H9 (cell line): ENCODE results near the gene KCNE4. TPM values are rescaled to one million over a fixed set of nuclear protein-coding genes. Genes with fewer than 3 reads are reported as not detected.

Source experiments
- DNase-seq: peaks from one replicate; pipeline ENCODE4 v3.0.0-alpha.2; 2017
- H2AFZ ChIP-seq: one replicate; pipeline ENCODE4 v1.6.1; 2013; ENCODE audit warnings: mild to moderate bottlenecking, low read length, control low read depth, moderate library complexity
- H2AK5ac ChIP-seq: 2 replicates; pipeline ENCODE4 v1.6.1; 2013; ENCODE audit warnings: low read length, control low read depth, mixed read lengths; ENCODE audit not compliant: insufficient read length
- H2BK120ac ChIP-seq: one replicate; pipeline ENCODE4 v1.6.1; 2013; ENCODE audit warnings: low read depth, mild to moderate bottlenecking, low read length, control low read depth, inconsistent platforms; ENCODE audit not compliant: poor library complexity, severe bottlenecking
- H2BK12ac ChIP-seq: 2 replicates; pipeline ENCODE4 v1.6.1; 2013; ENCODE audit warnings: low read length, control low read depth, mixed read lengths, low read depth; ENCODE audit not compliant: insufficient read length
- H2BK15ac ChIP-seq: 2 replicates; pipeline ENCODE4 v1.6.1; 2013; ENCODE audit warnings: low read depth, low read length, control low read depth
- H2BK20ac ChIP-seq: one replicate; pipeline ENCODE4 v1.6.1; 2013; ENCODE audit warnings: low read depth, mild to moderate bottlenecking, low read length, control low read depth, inconsistent platforms; ENCODE audit not compliant: poor library complexity, severe bottlenecking
- H2BK5ac ChIP-seq: 2 replicates; pipeline ENCODE4 v1.6.1; 2013; ENCODE audit warnings: low read length, control low read depth, mixed read lengths; ENCODE audit not compliant: insufficient read length
- H3K14ac ChIP-seq: 2 replicates; pipeline ENCODE4 v1.6.1; 2013; ENCODE audit warnings: low read length, control low read depth; ENCODE audit not compliant: insufficient read depth
- H3K18ac ChIP-seq: 2 replicates; pipeline ENCODE4 v1.6.1; 2013; ENCODE audit warnings: low read depth, mild to moderate bottlenecking, mixed read lengths, low read length, control low read depth; ENCODE audit not compliant: insufficient read length
- H3K23ac ChIP-seq: 2 replicates; pipeline ENCODE4 v1.6.1; 2013; ENCODE audit warnings: low read length, control low read depth, mixed read lengths, low read depth; ENCODE audit not compliant: insufficient read length
- H3K23me2 ChIP-seq: 2 replicates; pipeline ENCODE4 v1.6.1; 2013; ENCODE audit warnings: low read depth, mild to moderate bottlenecking, mixed read lengths, low read length, control low read depth; ENCODE audit not compliant: insufficient read length, poor library complexity, severe bottlenecking
- H3K27ac ChIP-seq: 2 replicates; pipeline ENCODE4 v1.5.1; 2013; ENCODE audit warnings: low read length, control low read depth, mixed read lengths, low read depth; ENCODE audit not compliant: insufficient read length
- H3K27me3 ChIP-seq: 2 replicates; pipeline ENCODE4 v1.6.1; 2013; ENCODE audit warnings: low read length, control low read depth, inconsistent platforms; ENCODE audit not compliant: insufficient read depth
- H3K4ac ChIP-seq: 2 replicates; pipeline ENCODE4 v1.6.1; 2013; ENCODE audit warnings: low read depth, mild to moderate bottlenecking, control low read depth, inconsistent platforms, low read length, moderate library complexity
- H3K4me1 ChIP-seq: 2 replicates; pipeline ENCODE4 v1.6.1; 2013; ENCODE audit warnings: low read length, control low read depth, inconsistent platforms; ENCODE audit not compliant: insufficient read depth
- H3K4me2 ChIP-seq: 2 replicates; pipeline ENCODE4 v1.6.1; 2013; ENCODE audit warnings: low read length, control low read depth, mixed read lengths; ENCODE audit not compliant: insufficient read length, insufficient read depth
- H3K56ac ChIP-seq: 2 replicates; pipeline ENCODE4 v1.6.1; 2013; ENCODE audit warnings: low read depth, mild to moderate bottlenecking, mixed read lengths, low read length, control low read depth; ENCODE audit not compliant: insufficient read length
- H3K79me1 ChIP-seq: 2 replicates; pipeline ENCODE4 v1.6.1; 2013; ENCODE audit warnings: low read depth, mild to moderate bottlenecking, moderate library complexity, low read length, control low read depth, inconsistent platforms; ENCODE audit not compliant: insufficient read depth, poor library complexity, severe bottlenecking
- H3K79me2 ChIP-seq: 2 replicates; pipeline ENCODE4 v1.6.1; 2013; ENCODE audit warnings: low read length, control low read depth, inconsistent platforms; ENCODE audit not compliant: insufficient read depth
- H3K9ac ChIP-seq: 2 replicates; pipeline ENCODE4 v1.6.1; 2013; ENCODE audit warnings: low read length, control low read depth, mixed read lengths; ENCODE audit not compliant: insufficient read length; ENCODE audit errors: extremely low read depth
- H3K9me3 ChIP-seq: one replicate; pipeline ENCODE4 v1.6.1; 2013; ENCODE audit warnings: low read depth, low read length, inconsistent platforms; ENCODE audit not compliant: control insufficient read depth
- H3T11ph ChIP-seq: one replicate; pipeline ENCODE4 v1.6.1; 2013; ENCODE audit warnings: mild to moderate bottlenecking, low read length, control low read depth, inconsistent platforms
- H4K20me1 ChIP-seq: one replicate; pipeline ENCODE4 v1.6.1; 2013; ENCODE audit not compliant: control insufficient read depth, insufficient read length, insufficient read depth
- H4K5ac ChIP-seq: 2 replicates; pipeline ENCODE4 v1.6.1; 2013; ENCODE audit warnings: low read depth, mild to moderate bottlenecking, mixed read lengths, low read length, control low read depth; ENCODE audit not compliant: insufficient read length
- H4K8ac ChIP-seq: replicated peaks from 2 replicates; pipeline ENCODE4 v1.6.1; 2013; ENCODE audit warnings: low read length, control low read depth, mixed read lengths, low read depth; ENCODE audit not compliant: insufficient read length
- H4K91ac ChIP-seq: 2 replicates; pipeline ENCODE4 v1.6.1; 2013; ENCODE audit warnings: low read depth, mild to moderate bottlenecking, moderate library complexity, mixed read lengths, low read length, control low read depth; ENCODE audit not compliant: insufficient read length
- H3K27ac Mint-ChIP-seq, 3 experiments: 2 replicates in 2 of 3; 3 replicates in 1 of 3; pipeline ENCODE4 v1.8.0; 2020 to 2021; ENCODE audit warnings: mixed read lengths in 3 of 3, mild to moderate bottlenecking in 1 of 3, moderate library complexity in 1 of 3
- H3K27me3 Mint-ChIP-seq: 2 replicates; pipeline ENCODE4 v1.8.0; 2021; ENCODE audit warnings: low read depth, mild to moderate bottlenecking, moderate library complexity, mixed read lengths
- H3K36me3 Mint-ChIP-seq, 3 experiments: 2 replicates in 2 of 3; 3 replicates in 1 of 3; pipeline ENCODE4 v1.8.0; 2020 to 2021; ENCODE audit warnings: low read depth in 3 of 3, mixed read lengths in 3 of 3; ENCODE audit not compliant: insufficient read depth in 1 of 3
- H3K4me1 Mint-ChIP-seq, 2 experiments: 2 replicates each; pipeline ENCODE4 v1.8.0; 2020; ENCODE audit warnings: mixed read lengths in 2 of 2
- H3K4me3 Mint-ChIP-seq, 2 experiments: 2 replicates in 1 of 2; 3 replicates in 1 of 2; pipeline ENCODE4 v1.8.0; 2020 to 2021; ENCODE audit warnings: mild to moderate bottlenecking in 2 of 2, mixed read lengths in 2 of 2, moderate library complexity in 1 of 2
- H3K9me3 Mint-ChIP-seq, 2 experiments: 2 replicates in 1 of 2; 3 replicates in 1 of 2; pipeline ENCODE4 v1.8.0; 2020; ENCODE audit warnings: mild to moderate bottlenecking in 2 of 2, mixed read lengths in 2 of 2, moderate library complexity in 1 of 2
- CTCF ChIP-seq: fragments of 200-600 bp; sonication (generic); conservative IDR thresholded peaks from 3 replicates; pipeline ENCODE4 v1.8.0; 2021; ENCODE audit warnings: antibody characterized with exemption, mild to moderate bottlenecking
- WGBS: extraction: QIAGEN DNeasy Blood & Tissue Kit; methylation state at CpG from one replicate; pipeline ENCODE4 v1.1.7; 2013; ENCODE audit warnings: missing lambda C conversion rate, low lambda C conversion rate, mixed read lengths; ENCODE audit not compliant: insufficient read length; ENCODE audit errors: extremely low coverage; 5-methylcytosine and 5-hydroxymethylcytosine counted together
- total RNA-seq: library from RNA; stranded (reverse); gene quantifications from 2 replicates; pipeline ENCODE4 v1.2.1, GENCODE V29; 2021

The KCNE4 gene
- total RNA-seq, 1 experiment from 2014 or later = 0.24 TPM

- H3K14ac ChIP-seq = no peak overlapping the region
- Mint-ChIP-seq H3K9me3 (no peaks in the 10 kb centered on the region), H3K27ac (0 out of 7 replicates have a peak overlapping the region, but pooled peaks of 1 of the 3 experiments have one; percentile 5), H3K4me1 (peaks cover 5 to 13% of the 10 kb centered on the region in 2 experiments), H3K4me3 (no peak overlapping the region), H3K27me3 (no peaks in the 10 kb centered on the region), H3K36me3 (no peaks in the 10 kb centered on the region; a peak in 1 of 7 replicates)
- no peak overlapping the region for H3K27ac ChIP-seq
- no CpG with 5 or more reads among the region's 7 CpGs for WGBS
- H2AK5ac ChIP-seq = no peak overlapping the region
- no peak overlapping the region for H4K91ac ChIP-seq
- H4K8ac ChIP-seq = no peak overlapping the region
- no peak overlapping the region for H3K18ac ChIP-seq
- DNase-seq = no peak
- no peak overlapping the region for H2BK120ac ChIP-seq
- peaks cover 2% of the 10 kb centered on the region; the same call in 1 of the 2 replicates for H3K4me1 ChIP-seq
- H3K4me2 ChIP-seq = no peak overlapping the region
- H3K4ac ChIP-seq = no peak overlapping the region
- no peaks in the 10 kb centered on the region for H3K27me3 ChIP-seq
- no peak overlapping the region for H2BK5ac ChIP-seq
- H2BK12ac ChIP-seq = no peak overlapping the region
- no peak overlapping the region for H3K56ac ChIP-seq
- H3K23ac ChIP-seq = no peak overlapping the region
- H3K79me1 ChIP-seq = no peaks in the 10 kb centered on the region
- H2BK15ac ChIP-seq = no peak overlapping the region
- no peaks in the 10 kb centered on the region for H4K20me1 ChIP-seq
- H3K23me2 ChIP-seq = no peaks in the 10 kb centered on the region
- no peaks in the 10 kb centered on the region for H3K79me2 ChIP-seq
- no peaks in the 10 kb centered on the region for H3K9me3 ChIP-seq
- H4K5ac ChIP-seq = no peak overlapping the region
- no peak overlapping the region for H3K9ac ChIP-seq
- H3T11ph ChIP-seq = no peak overlapping the region
- TF ChIP-seq CTCF = no peak
- H2AFZ ChIP-seq = no peak overlapping the region
- H2BK20ac ChIP-seq = no peak overlapping the region
These were observed 41.6 kb downstream of the KCNE4 start for GRCh38 chr2:223093436-223094241.
